Hematopoietic multipotent progenitor cell treated with erythropoietin and hydrocortisone succinate and interleukin-3 and kit ligand, for 17 days (in vitro differentiated cells): ENCODE data around the gene FGB.

Experiments
- DNase-seq: peaks from one replicate; pipeline ENCODE4 v3.0.0-alpha.2; 2015; ENCODE audit warnings: low spot score

Gene FGB

DNA sequence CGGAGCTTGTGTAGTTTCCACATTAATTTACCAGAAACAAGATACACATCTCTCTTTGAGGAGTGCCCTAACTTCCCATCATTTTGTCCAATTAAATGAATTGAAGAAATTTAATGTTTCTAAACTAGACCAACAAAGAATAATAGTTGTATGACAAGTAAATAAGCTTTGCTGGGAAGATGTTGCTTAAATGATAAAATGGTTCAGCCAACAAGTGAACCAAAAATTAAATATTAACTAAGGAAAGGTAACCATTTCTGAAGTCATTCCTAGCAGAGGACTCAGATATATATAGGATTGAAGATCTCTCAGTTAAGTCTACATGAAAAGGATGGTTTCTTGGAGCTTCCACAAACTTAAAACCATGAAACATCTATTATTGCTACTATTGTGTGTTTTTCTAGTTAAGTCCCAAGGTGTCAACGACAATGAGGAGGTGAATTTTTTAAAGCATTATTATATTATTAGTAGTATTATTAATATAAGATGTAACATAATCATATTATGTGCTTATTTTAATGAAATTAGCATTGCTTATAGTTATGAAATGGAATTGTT lies at the start of gene FGB:
Gene FGB (plus strand): TSS at position 315 of the 558 bp plus-strand sequence. CDS start 8 bp downstream, at position 323.
- no peak for DNase-seq

- no peak for DNase-seq
Measured at GRCh38 chr4:154516318-154517029, 46.3 kb upstream of the FGB start.

GRCh38 chr4:154517591-154517990 lies 45.2 kb upstream of the FGB start:
- no peak for DNase-seq

GRCh38 chr4:154519214-154519613 lies 43.6 kb upstream of the FGB start:
- no peak for DNase-seq

DNA sequence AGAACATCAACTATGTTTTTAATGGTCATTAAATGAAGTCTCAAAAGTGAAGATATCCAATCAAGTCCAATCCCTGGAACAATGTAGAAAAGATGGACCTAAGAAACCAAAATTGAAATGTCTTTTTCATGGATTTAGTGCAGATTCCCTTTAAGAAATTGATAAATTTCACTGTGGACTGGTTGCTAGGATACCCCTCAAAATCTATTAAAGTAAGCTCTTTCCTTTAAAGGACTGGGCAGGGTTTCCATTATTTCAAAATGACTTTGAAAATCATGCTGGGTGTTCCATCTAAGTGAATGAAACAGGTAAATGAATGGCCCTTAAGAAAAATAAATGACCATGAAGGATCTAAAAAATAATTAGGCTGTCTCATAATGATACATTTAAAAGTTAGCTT lies 41.2 kb upstream of the FGB start:
- no peak for DNase-seq

DNA sequence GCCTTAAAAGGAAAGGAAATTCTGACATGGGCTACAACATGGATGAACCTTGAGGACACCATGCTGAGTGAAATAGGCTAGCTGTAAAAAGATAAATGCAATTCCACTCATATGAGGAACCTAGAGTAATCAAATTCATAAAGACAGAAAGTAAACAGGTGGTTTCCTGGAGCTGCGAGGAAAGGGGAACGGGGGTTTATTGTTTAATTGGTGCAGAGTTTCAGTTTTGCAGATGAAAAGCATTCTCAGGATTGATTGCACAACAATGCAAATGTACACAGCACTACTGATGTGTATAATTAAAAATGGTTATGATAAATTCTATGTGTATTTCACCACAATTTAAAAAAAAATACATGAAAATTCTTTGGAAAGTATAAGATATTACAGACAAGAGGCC lies 36.7 kb upstream of the FGB start:
- no peak for DNase-seq

DNA sequence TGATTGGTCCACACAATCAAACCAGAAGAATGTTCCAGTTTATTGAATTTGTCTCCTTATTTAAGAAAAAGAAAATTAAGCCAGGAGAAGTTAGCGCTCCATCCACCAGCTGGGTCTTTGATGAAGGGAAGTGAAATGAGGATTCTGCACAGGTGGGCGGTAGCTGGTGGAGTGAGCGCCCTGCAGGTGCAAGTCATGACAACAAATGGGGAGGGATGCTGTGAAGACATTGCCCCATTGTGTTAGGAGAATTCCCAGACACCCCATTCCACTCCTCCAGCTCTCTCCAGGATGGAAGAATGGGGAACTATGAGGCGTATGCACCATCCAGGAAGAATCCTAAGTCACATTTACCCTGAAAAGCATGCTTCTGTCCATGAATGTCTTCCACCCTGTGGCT lies 35.5 kb upstream of the FGB start:
- DNase-seq: no peak

- no peak for DNase-seq
Measured at GRCh38 chr4:154528869-154529268, 33.9 kb upstream of the FGB start.

DNA sequence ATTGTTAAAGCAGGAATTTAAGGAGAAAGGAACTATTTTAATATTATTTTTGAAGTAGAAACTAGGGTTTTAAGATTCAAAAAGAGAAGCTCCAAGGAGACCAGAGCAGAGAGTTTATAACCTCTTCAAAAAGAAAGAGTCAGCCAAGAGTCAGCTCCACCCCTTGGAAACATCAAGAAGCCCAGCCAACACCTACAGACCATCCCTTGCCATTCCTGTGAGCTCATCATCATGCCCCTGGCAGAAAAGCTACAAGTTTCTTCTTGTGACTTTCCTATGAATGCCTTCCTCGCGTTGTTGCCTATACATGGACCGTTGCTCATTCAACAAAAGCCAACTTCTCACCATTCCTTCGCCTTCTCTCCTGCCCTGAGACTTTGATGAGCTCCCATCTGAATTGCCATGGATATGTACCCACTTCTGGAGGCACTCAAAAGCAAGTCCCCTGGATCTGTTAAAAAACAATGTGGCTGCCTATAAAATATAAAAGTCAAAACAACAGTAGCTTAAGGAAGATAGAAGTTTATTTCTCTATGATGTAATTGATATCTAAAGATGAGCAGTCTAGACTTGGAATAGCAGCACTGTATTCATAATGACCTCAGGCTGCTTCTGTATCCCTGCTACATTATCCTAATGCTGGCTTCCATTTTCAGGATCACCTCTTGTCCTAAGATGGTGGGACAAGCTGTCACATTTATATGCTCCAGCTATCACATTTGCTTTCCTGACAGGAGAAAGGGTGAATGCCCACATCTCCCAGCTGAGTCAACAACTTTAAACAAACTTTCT lies 32.9 kb upstream of the FGB start:
- DNase-seq: no peak

- DNase-seq: no peak
Measured at GRCh38 chr4:154534296-154534695, 28.5 kb upstream of the FGB start.

DNA sequence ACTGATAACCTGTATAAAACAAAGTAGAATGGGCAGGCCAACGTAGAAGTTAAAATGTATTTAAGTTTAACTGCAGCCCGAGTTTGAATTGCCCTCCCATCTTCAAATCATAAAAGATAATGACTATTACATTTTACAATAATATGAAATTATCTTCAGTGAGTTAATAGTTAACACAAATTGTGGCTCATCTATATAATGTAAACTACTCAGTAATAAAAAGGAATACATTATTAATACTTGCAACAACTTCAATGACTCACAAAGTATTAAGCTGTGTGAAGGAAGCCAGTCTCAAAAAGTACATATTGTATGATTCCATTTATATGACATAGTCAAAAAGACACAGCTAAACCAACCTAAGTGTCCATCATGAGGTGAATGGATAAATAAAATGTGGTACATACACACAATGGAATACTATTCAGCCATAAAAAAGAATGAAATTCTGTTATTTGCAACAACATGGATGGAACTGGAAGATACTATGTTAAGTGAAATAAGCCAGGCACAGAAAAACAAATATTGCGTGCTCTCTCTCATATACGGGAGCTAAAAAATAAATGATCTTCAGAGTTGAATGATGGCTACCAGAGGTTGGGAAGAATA lies 20.4 kb upstream of the FGB start:
- DNase-seq: no peak

DNA sequence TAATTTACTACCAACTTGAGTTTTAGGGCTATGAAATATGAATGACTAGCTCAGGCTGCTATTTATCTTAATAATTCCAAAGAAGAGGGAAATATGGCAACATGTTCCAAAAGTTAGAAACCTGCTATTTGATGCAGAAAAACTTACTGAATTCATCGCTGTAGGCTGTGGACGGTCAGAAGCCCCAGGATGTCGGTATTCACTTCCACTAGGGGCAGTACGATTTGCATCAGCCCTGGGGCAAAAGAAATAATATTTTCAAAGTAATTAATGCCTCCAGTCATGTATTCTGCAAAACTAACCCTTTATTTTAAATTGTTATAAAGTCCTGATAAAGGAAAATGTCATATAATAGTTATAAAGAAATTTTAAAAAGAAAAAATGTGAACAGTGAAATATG lies 17.1 kb upstream of the FGB start:
- DNase-seq: no peak

DNA sequence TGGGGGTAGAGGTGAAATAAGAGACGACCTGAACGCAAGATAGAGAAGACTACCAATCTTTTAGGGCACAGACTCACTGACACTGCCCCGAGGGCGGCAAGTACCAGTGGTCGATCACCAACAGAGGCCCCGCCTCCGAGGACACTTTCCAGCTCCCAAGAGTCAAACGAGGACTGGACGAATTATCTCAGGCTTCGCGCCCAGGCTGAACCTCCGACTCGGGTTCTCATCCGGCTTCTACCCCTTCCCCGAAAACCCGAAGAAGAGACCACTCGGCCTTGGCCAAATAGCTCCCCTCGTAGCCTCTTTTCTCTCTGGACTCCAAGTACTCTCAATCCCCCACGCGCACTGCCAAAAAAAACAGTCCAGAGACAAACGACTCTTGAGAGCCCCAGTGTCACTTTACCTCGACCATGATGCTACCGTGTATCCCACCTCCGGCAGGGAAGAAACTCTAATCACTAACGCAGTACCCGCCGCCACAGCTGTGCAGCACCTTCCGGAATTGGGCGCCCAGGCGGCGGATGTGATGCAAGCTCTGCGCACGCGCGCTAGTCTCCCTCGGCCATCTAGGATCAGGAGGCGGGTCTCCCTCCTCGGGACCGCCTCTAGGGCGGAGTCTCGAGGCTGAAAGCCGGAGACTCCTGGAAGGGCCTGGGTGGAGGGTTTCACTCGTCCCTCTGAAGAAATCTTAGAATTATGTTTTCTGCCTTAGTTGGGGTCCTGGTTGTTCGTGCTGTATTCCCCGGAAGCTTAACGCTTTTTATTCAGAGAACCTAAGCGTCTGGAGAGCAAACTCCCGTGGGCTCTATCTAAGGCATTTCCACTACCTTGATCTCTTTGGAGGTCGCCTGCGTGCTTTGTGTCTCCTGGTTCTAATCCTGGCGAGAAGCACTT lies 12.7 kb upstream of the FGB start, which contains the start of gene PLRG1:
Gene PLRG1 (minus strand): TSS at position 507 of the 897 bp plus-strand sequence. CDS start 92 bp downstream, at position 415.
- DNase-seq: peak; percentile 98

DNA sequence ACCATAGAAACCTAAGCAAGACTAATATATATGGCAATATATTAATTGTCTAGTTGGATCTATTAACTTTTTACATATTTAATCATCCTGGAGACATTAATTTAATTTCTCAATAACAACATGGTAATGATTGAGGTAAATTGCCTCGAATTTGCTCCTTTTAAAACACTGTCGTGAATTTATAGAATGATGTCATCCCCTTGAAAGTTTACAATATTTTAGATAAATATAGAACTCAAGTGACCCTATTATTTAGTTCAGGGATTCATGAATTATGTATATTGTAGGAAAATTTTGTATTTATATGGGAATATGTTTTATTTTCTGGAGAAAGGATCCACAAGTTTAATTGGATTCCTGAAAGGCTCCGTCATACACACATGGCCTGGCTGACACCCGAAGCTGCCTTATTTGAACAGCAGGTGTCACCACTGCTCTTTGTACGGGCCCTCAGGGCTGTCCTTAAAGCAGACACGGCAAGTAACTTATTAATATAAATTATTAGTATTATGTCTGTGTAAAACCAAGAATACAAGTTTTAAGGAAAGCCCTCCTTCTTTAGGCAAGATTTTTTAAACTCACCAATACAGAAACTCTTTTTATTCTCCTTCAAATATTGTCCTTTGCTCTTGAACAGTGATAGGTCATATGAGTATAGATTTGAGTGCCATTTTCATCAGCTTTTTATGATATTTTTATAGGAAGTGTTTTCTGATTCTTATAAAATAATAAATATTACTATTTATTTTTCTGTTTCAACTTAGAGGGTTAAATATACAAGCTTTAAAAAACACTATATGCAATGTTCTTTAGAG lies 10.7 kb upstream of the FGB start:
- peak; percentile 83 for DNase-seq

DNA sequence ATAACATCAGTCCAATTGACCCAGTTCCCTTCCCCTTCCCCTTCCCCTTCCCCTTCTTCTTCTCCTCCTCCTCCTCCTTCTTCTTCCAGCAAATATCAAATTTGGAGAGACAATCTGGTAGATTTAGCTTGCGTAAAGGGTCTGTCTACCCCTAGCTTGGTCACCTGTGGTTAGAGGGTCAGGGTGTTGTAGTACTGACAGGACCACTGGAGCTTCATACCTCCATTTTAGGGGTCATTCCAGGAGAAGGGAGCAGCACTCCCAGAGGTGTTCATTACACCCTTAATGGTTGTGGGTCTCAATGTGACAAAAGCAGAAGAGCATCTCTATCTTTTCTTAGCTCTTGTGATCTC lies 3.7 kb upstream of the FGB start:
- no peak for DNase-seq

- DNase-seq: peak; percentile 34
Measured at GRCh38 chr4:154559494-154560418, 3.1 kb upstream of the FGB start.

- DNase-seq: no peak
Measured at GRCh38 chr4:154560419-154560801, 2.4 kb upstream of the FGB start.

DNA sequence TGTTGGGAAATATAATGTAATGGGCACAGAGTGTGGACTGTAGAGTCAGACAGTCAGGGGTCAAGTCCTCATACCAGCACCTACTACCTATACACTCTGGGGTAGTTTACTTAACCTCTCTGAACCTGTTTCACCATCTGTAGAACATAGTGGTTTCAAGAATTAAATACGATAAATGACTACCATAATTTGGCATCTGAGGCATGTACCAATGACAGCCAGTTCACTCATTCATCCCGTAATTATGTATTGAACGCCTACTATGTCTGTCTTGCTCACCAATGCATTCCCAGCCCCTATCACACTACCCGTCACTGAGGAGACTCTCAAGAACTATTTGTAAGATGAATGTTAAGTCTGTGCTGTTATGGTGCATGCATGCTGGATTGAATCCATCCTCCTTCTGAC lies 2.0 kb upstream of the FGB start:
- DNase-seq: no peak

DNA sequence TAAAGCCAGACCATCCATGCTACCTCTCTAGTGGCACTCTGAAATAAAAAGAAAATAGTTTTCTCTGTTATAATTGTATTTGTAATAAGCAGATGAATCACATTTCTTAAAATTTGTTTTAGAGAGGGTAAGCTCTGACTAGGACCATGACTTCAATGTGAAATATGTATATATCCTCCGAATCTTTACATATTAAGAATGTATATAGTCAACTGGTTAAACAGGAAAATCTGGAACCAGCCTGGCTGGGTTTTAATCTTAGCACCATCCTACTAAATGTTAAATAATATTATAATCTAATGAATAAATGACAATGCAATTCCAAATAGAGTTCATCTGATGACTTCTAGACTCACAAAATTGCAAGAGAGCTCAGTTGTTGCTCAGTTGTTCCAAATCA lies 1.5 kb downstream of the FGB start:
- DNase-seq: no peak

DNA sequence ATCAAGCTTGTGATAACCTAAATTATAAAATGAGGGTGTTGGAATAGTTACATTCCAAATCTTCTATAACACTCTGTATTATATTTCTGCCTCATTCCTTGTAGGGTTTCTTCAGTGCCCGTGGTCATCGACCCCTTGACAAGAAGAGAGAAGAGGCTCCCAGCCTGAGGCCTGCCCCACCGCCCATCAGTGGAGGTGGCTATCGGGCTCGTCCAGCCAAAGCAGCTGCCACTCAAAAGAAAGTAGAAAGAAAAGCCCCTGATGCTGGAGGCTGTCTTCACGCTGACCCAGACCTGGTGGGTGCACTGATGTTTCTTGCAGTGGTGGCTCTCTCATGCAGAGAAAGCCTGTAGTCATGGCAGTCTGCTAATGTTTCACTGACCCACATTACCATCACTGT lies 2.9 kb downstream of the FGB start:
- DNase-seq: no peak
